Upper lobe of right lung (tissue), 1 donor: Measurements from ENCODE around the gene FSTL5. TPM values are rescaled to one million over a fixed set of nuclear protein-coding genes. Genes with fewer than 3 reads are reported as not detected.

Experiments
- ATAC-seq: fragments of 200-7000 bp; cut with Tn5 transposase; one replicate; pipeline ENCODE4 v1.9.1; 2020; ENCODE audit warnings: mild to moderate bottlenecking, moderate library complexity
- DNase-seq: peaks from one replicate; pipeline ENCODE4 v3.0.0-alpha.2; 2020
- H3K27ac ChIP-seq: fragments of 200-600 bp; one replicate; pipeline ENCODE4 v1.8.0; 2022
- H3K27me3 ChIP-seq: fragments of 200-600 bp; one replicate; pipeline ENCODE4 v1.8.0; 2022; ENCODE audit warnings: mild to moderate bottlenecking
- H3K36me3 ChIP-seq: fragments of 200-600 bp; one replicate; pipeline ENCODE4 v1.8.0; 2022
- H3K4me1 ChIP-seq: fragments of 200-600 bp; one replicate; pipeline ENCODE4 v1.8.0; 2022
- H3K4me3 ChIP-seq: fragments of 200-600 bp; one replicate; pipeline ENCODE4 v1.8.0; 2022; ENCODE audit warnings: mild to moderate bottlenecking
- H3K9me3 ChIP-seq: fragments of 200-600 bp; one replicate; pipeline ENCODE4 v1.8.0; 2022
- intact Hi-C: fragments of 100-400 bp; cut with DNase I; formaldehyde crosslinking; loops from one replicate; pipeline ENCODE4 v1.11.0; 2022
- total RNA-seq: library from RNA; stranded (reverse); fragmentation: NEBNext Ultra II Directional; extraction: Animal tissue kit (Norgen Biotek cat#: 25700); gene quantifications from one replicate; pipeline ENCODE4 v1.2.1, GENCODE V29; 2021
- TF ChIP-seq, protein P1 (sequence below): fragments of 200-600 bp; IDR thresholded peaks from one replicate; pipeline ENCODE4 v1.8.0; 2022; ENCODE audit warnings: antibody characterized with exemption
- donor health status: DM: no; HTN: yes; CAD: no; lungs with severe emphysema.

Gene FSTL5
- total RNA-seq, 1 donor from 2014 or later: 0.12 TPM

DNA sequence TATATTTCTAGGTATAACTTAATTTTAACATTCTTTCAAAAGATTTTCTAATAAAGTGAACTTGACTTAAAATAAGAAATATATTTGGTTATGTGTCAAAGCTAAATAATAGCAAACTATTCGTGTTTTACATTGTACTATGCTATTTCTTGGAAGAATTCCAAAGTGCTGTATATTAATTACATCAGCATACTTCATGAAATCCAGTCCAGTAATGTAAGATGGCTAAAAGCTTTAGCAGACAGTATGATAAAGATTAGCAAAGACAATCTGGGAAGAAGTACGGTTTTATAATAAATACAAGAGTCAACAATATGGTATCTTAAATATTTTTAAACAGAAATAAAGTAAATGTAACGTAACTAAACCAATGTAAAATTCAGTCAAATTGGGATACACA, 125.7 kb downstream of the FSTL5 start:
- no peaks in the 10 kb centered on the region for H3K9me3 ChIP-seq
- no peaks in the 10 kb centered on the region for H3K36me3 ChIP-seq
- DNase-seq (no peak), ATAC-seq (no peak)
- TF ChIP-seq, protein P1, sequence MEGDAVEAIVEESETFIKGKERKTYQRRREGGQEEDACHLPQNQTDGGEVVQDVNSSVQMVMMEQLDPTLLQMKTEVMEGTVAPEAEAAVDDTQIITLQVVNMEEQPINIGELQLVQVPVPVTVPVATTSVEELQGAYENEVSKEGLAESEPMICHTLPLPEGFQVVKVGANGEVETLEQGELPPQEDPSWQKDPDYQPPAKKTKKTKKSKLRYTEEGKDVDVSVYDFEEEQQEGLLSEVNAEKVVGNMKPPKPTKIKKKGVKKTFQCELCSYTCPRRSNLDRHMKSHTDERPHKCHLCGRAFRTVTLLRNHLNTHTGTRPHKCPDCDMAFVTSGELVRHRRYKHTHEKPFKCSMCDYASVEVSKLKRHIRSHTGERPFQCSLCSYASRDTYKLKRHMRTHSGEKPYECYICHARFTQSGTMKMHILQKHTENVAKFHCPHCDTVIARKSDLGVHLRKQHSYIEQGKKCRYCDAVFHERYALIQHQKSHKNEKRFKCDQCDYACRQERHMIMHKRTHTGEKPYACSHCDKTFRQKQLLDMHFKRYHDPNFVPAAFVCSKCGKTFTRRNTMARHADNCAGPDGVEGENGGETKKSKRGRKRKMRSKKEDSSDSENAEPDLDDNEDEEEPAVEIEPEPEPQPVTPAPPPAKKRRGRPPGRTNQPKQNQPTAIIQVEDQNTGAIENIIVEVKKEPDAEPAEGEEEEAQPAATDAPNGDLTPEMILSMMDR: no peak
- H3K27me3 ChIP-seq: no peaks in the 10 kb centered on the region
- intact Hi-C loops: no loop called here
- no peak overlapping the region for H3K27ac ChIP-seq
- H3K4me1 ChIP-seq: no peaks in the 10 kb centered on the region
- H3K4me3 ChIP-seq: no peak overlapping the region

DNA sequence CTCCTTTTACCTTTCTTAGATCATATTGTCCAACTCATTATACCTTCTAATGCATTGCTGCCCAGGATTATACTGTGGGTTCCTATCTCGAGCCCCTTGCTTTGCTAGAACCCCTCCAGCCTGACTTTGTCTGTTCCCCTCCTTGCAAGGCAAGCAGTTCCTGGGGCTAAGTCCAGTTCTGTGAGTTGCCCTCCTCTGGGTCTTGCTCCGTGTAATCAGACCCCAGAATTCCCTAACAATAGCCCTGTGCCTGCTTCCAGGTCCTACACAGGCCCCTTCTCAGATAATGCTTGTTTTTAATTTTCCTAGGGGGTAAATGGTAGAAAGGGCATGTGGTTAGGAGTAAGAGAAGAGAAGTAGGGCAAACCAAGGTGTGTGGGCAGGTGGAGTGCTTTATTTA, 145.9 kb downstream of the FSTL5 start:
- DNase-seq (no peak), ATAC-seq (no peak)
- H3K9me3 ChIP-seq: no peaks in the 10 kb centered on the region
- H3K4me1 ChIP-seq: no peaks in the 10 kb centered on the region
- intact Hi-C loops: no loop called here
- TF ChIP-seq, protein P1: no peak
- no peak overlapping the region for H3K27ac ChIP-seq
- no peak overlapping the region for H3K4me3 ChIP-seq
- H3K27me3 ChIP-seq: no peaks in the 10 kb centered on the region
- no peaks in the 10 kb centered on the region for H3K36me3 ChIP-seq

DNA sequence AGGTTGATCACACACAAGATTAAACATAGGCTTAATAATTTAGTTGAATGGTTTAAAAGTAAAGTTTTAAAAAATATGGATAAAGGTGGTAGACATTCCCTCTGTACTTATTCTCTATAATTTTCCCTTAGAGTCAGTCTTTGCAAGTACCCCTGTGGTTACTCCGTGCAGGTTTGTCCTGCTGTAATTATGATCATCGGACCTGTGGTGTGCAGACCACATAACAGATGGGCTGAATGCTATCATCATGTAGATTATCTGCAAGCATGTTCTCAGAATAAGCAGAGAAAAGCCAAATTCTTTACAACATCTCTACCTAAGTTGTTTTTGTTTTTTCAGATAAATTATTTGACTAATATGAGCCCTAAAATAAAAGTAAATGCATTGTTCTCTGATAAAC, 146.8 kb downstream of the FSTL5 start:
- intact Hi-C loops: no loop called here

DNA sequence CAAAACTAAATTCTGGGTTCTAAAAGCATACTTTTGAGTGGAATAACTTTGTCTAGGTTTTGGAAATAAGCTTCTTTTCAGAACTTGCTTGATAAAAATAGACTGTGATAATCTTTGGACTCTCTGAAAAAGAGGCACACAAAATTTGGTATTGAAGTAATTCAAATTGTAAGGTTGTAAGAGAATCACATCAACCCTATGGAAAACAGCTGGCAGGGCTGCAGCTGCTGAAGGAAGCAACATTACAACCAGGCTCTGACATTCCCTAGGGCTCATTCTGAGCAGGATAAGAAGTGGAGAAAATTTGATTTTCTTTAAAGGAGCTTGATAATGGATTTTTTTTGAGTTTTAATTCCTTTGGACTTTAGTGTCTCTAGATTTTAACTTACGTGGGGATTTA, 147.6 kb downstream of the FSTL5 start:
- ATAC-seq (no peak), DNase-seq (no peak)
- no peaks in the 10 kb centered on the region for H3K36me3 ChIP-seq
- intact Hi-C loops: no loop called here
- no peaks in the 10 kb centered on the region for H3K9me3 ChIP-seq
- H3K27me3 ChIP-seq: no peaks in the 10 kb centered on the region
- H3K4me3 ChIP-seq: no peak overlapping the region
- TF ChIP-seq, protein P1: no peak
- no peak overlapping the region for H3K27ac ChIP-seq
- no peaks in the 10 kb centered on the region for H3K4me1 ChIP-seq

More for the DNA sequence above, 146.8 kb downstream of the FSTL5 start:
- H3K36me3 ChIP-seq: no peaks in the 10 kb centered on the region
- TF ChIP-seq, protein P1: no peak
- no peak overlapping the region for H3K27ac ChIP-seq
- H3K4me1 ChIP-seq: no peaks in the 10 kb centered on the region
- H3K9me3 ChIP-seq: no peaks in the 10 kb centered on the region
- DNase-seq (no peak), ATAC-seq (no peak)
- no peaks in the 10 kb centered on the region for H3K27me3 ChIP-seq
- no peak overlapping the region for H3K4me3 ChIP-seq

DNA sequence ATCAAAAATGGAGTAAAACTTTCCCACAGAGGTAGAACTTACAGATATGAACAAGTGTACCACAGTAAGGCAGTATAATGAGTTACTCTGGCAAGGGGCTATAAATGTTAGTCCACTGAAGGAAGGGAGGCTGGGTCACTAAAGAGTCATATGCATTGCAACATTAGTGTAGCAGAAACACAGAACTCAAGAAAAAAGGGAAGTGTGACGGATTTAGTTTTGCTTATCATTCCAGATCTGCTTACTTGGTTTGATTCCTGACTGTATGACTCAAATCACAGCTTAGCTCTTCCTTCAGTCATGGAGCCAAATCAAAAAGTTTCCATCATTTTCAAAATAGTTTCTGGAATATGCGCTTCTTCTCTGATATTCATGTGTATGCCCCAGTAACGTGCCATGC, 148.7 kb downstream of the FSTL5 start:
- no peak overlapping the region for H3K4me3 ChIP-seq
- no peaks in the 10 kb centered on the region for H3K36me3 ChIP-seq
- H3K27me3 ChIP-seq: no peaks in the 10 kb centered on the region
- intact Hi-C loops: no loop called here
- DNase-seq (no peak), ATAC-seq (no peak)
- no peaks in the 10 kb centered on the region for H3K9me3 ChIP-seq
- no peaks in the 10 kb centered on the region for H3K4me1 ChIP-seq
- TF ChIP-seq, protein P1: no peak
- H3K27ac ChIP-seq: no peak overlapping the region

DNA sequence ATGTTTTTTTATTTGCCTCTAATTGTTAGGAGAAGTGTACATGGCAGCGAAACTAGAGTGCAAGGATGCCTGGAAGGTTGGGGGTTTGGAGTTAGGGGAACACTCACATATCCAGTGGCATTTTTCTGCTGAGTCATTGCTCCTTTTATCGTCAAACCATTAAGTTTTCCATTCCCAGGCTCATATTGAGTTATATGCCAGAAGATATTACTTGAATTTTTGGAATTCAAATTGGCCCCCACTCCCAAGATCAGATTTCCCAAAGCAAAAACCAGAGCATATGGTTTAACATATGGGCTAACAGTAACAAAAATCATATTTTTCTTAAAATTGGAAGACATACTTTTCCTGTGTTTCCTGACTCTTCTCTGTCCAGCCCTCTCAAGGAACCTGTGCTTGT, 152.7 kb downstream of the FSTL5 start:
- no peaks in the 10 kb centered on the region for H3K9me3 ChIP-seq
- no peaks in the 10 kb centered on the region for H3K4me1 ChIP-seq
- DNase-seq: no peak
- no peaks in the 10 kb centered on the region for H3K36me3 ChIP-seq
- H3K4me3 ChIP-seq: no peak overlapping the region
- H3K27ac ChIP-seq: no peak overlapping the region
- H3K27me3 ChIP-seq: no peaks in the 10 kb centered on the region
- ATAC-seq: no peak
- TF ChIP-seq, protein P1: no peak
- intact Hi-C loops: no loop called here
